ENCODE measurements around the gene ZNF25. TPM values are rescaled to one million over a fixed set of nuclear protein-coding genes. Genes with fewer than 3 reads are reported as not detected.

ZNF25 gene
- total and polyA plus RNA-seq, 2 of the 4 experiments (the other 2 are of a cell fraction): 5.1 to 9.5 TPM

DNA sequence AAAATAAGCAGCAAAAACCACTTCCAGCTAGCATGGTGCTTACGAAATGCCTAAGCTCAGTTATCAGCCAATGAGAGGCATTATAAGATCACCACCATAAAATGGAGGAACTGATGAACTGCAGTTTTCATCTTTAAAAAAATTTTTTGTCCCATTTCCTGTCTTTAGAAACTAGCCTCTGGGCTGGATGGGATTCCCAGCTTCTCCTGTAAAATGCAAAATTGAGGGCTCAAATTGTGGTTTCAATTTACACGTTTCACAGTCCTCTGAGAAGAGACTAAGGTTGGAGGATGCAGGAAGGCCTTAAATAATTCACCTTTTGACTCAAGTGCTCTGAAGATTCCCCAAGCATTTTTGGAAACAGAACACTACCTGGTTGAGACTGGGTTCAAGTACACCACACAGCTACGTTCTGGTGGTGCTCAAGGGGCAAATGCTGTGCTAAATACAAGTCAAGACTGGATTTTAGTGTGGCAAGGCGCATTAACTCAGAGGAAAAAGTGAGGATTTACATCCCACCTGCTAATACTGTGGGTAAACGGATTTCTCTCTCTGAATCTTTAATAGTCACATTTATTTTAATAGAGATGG, 951 bp downstream of the ZNF25 start:
- Histone ChIP-seq H3K27ac (ENCODE audit: insufficient read depth, low read length) (peak overlapping the region; percentile 31; the same call in 1 of the 2 replicates), H4K5ac (ENCODE audit: low read depth, low read length) (peak overlapping the region; percentile 80; the same call in 1 of the 2 replicates), H4K8ac (ENCODE audit: low read depth in 2 of 2, low read length in 2 of 2) (peak overlapping the region; percentile 79 to 80), H3K23ac (ENCODE audit: low read depth, low read length) (peak overlapping the region; percentile 80), H3K14ac (replicated peaks; ENCODE audit: low read depth, low read length) (peak overlapping the region; percentile 81), H3K27me3 (ENCODE audit: control insufficient read depth, insufficient read depth, low read length) (no peaks in the 10 kb centered on the region), H3K9me1 (ENCODE audit: insufficient read depth, low read length) (no peaks in the 10 kb centered on the region), H2BK20ac (ENCODE audit: low read depth, low read length) (no peak overlapping the region), H3K4me3 (ENCODE audit: insufficient read depth, low read depth, low read length) (peak overlapping the region; percentile 77), H2AFZ (replicated peaks; ENCODE audit: low read length, poor library complexity) (peak overlapping the region; percentile 83), H2AK9ac (replicated peaks; ENCODE audit: low read depth, low read length, poor library complexity) (peak overlapping the region; percentile 88), H3K56ac (ENCODE audit: extremely low read depth, insufficient read depth, low read length) (peak overlapping the region; percentile 63; the same call in 1 of the 2 replicates), H2AK5ac (ENCODE audit: low read depth, low read length) (peak overlapping the region; percentile 70; the same call in 1 of the 2 replicates), H2BK120ac (ENCODE audit: low read depth, low read length) (no peak overlapping the region), H4K91ac (ENCODE audit: insufficient read depth, low read depth, low read length) (peak overlapping the region; percentile 63), H3K36me3 (ENCODE audit: control insufficient read depth, insufficient read depth, low read length) (no peaks in the 10 kb centered on the region), H3K4me1 (ENCODE audit: control insufficient read depth, insufficient read depth, low read length) (no peaks in the 10 kb centered on the region), H4K20me1 (ENCODE audit: insufficient read depth, low read length) (no peaks in the 10 kb centered on the region), H2BK5ac (ENCODE audit: low read depth, low read length, poor library complexity, severe bottlenecking) (peak overlapping the region; percentile 73), H3K79me1 (ENCODE audit: low read depth in 1 of 2, low read length in 2 of 2) (peaks cover 6 to 7% of the 10 kb centered on the region in 2 experiments), H3K4ac (ENCODE audit: low read depth, low read length) (peak overlapping the region; percentile 55), H3K9ac (ENCODE audit: low read depth, low read length) (peak overlapping the region; percentile 79), H3K18ac (ENCODE audit: low read depth, low read length) (peak overlapping the region; percentile 10; the same call in 1 of the 2 replicates), H2BK15ac (ENCODE audit: low read depth, low read length) (no peak overlapping the region), H3K4me2 (ENCODE audit: low read depth, low read length) (peak overlapping the region; percentile 95), H3K9me3 (ENCODE audit: control insufficient read depth, insufficient read depth, low read length) (no peaks in the 10 kb centered on the region)
- POLR2A ChIA-PET (ENCODE audit: unreplicated experiment): no interaction called here
- intact Hi-C loops (cut with micrococcal nuclease): no loop called here
- ATAC-seq (ENCODE audit: low read depth): no peak
- WGBS, 2 experiments (ENCODE audit: extremely low coverage in 2 of 2, insufficient read length in 1 of 2): no CpG with 5 or more reads among the region's 5 CpGs
- DNase-seq: peak; percentile 38
- in situ Hi-C loops (cut with MboI; ENCODE audit: low sequenced_read_pairs): loop anchor here (25.0 kb wide), 1 partner anchor 387 kb away; no protein-coding TSS in a partner anchor
- dilution Hi-C loops (cut with HindIII; ENCODE audit: low sequenced_read_pairs, unreplicated experiment): no loop called here
- BruUV-seq (replicated peaks): no TSS peak
- CTCF ChIA-PET: interaction anchor here (0.6 to 0.7 kb wide), 2 partner anchors 154 to 390 kb away, joined by 3 read pairs; no protein-coding TSS in a partner anchor
- TF ChIP-seq RCOR1 (IDR thresholded peaks at IDR 0.05; ENCODE audit: insufficient replicate concordance, low read length) (no peak), CTCF (conservative IDR thresholded peaks at IDR 0.05; ENCODE audit: low read depth, low read length) (no peak), CEBPB (IDR thresholded peaks at IDR 0.05; ENCODE audit: low read depth, low read length) (0 out of 2 replicates have a peak, but pooled peaks have one; percentile 28), MAFK (IDR thresholded peaks at IDR 0.05; ENCODE audit: low read depth, low read length) (no peak)
